PC-9 (cell line): ENCODE measurements around the gene C5orf22. TPM values are rescaled to one million over a fixed set of nuclear protein-coding genes. Genes with fewer than 3 reads are reported as not detected.

Source experiments
- BruUV-seq: library from RNA; stranded (reverse); fragments of 400-500 nt; replicated peaks from 2 replicates; lab custom pipeline; 2021; lab: Mats Ljungman, UMichigan
- CTCF ChIA-PET: fragments of 300-600 bp; sonication (Branson Sonifier 250); formaldehyde crosslinking; loops from one replicate; lab custom pipeline; 2022; ENCODE audit warnings: antibody characterized with exemption; lab: Charles Lee
- POLR2A ChIA-PET: fragments of 300-600 bp; sonication (Branson Sonifier 250); formaldehyde crosslinking; loops from one replicate; lab custom pipeline; 2022; ENCODE audit warnings: antibody characterized with exemption; ENCODE audit not compliant: unreplicated experiment; lab: Charles Lee
- DNase-seq, 2 experiments: peaks; one replicate each; pipeline versions ENCODE4 v3.0.0 to v3.0.0-alpha.2; 2015 to 2022; ENCODE audit warnings: mixed read lengths in 1 of 2
- H2AFZ ChIP-seq: fragments of 200-600 bp; sonication (generic); 2 replicates; pipeline ENCODE4 v1.8.1; 2017; ENCODE audit warnings: antibody characterized with exemption
- H3F3A ChIP-seq: fragments of 200-600 bp; sonication (generic); 2 replicates; pipeline ENCODE4 v1.8.1; 2017; ENCODE audit warnings: antibody characterized with exemption, mild to moderate bottlenecking, low read depth; ENCODE audit not compliant: insufficient read depth
- H3K27ac ChIP-seq: fragments of 200-600 bp; sonication (generic); 2 replicates; pipeline ENCODE4 v1.6.1; 2016; ENCODE audit warnings: mixed run types
- H3K27me3 ChIP-seq: fragments of 200-600 bp; sonication (generic); 2 replicates; pipeline ENCODE4 v1.6.1; 2016; ENCODE audit warnings: low read depth, mixed run types; ENCODE audit not compliant: insufficient read depth
- H3K36me3 ChIP-seq: fragments of 200-600 bp; sonication (generic); 2 replicates; pipeline ENCODE4 v1.6.1; 2016; ENCODE audit warnings: low read depth, mixed run types
- H3K4me1 ChIP-seq: fragments of 200-600 bp; sonication (generic); replicated peaks from 2 replicates; pipeline ENCODE4 v1.6.1; 2016; ENCODE audit warnings: mixed run types; ENCODE audit not compliant: insufficient read depth
- H3K4me2 ChIP-seq: fragments of 200-600 bp; sonication (generic); 2 replicates; pipeline ENCODE4 v1.6.1; 2017; ENCODE audit warnings: mixed run types
- H3K4me3 ChIP-seq: fragments of 200-600 bp; sonication (generic); 2 replicates; pipeline ENCODE4 v1.6.1; 2016; ENCODE audit warnings: mixed run types
- H3K79me2 ChIP-seq: fragments of 200-600 bp; sonication (generic); 2 replicates; pipeline ENCODE4 v1.6.1; 2017; ENCODE audit warnings: low read depth, mixed run types
- H3K9me2 ChIP-seq: fragments of 200-600 bp; sonication (generic); 2 replicates; pipeline ENCODE4 v1.8.1; 2017; ENCODE audit warnings: mild to moderate bottlenecking; ENCODE audit not compliant: insufficient read depth
- H3K9me3 ChIP-seq: fragments of 200-600 bp; sonication (generic); 2 replicates; pipeline ENCODE4 v1.8.1; 2016; ENCODE audit warnings: low read depth; ENCODE audit not compliant: insufficient read depth
- H4K20me1 ChIP-seq: fragments of 200-600 bp; sonication (generic); 2 replicates; pipeline ENCODE4 v1.8.1; 2017; ENCODE audit not compliant: insufficient read depth
- CTCF ChIP-seq: fragments of 200-600 bp; sonication (generic); conservative IDR thresholded peaks from 2 replicates; pipeline ENCODE4 v1.6.1; 2017; ENCODE audit warnings: mixed run types, antibody characterized with exemption, mild to moderate bottlenecking, moderate library complexity
- EZH2 ChIP-seq: fragments of 200-600 bp; sonication (generic); IDR thresholded peaks from 2 replicates; pipeline ENCODE4 v1.8.0; 2017; ENCODE audit warnings: antibody characterized with exemption, low read depth
- intact Hi-C: fragments of 100-400 bp; cut with micrococcal nuclease; formaldehyde crosslinking; loops from one replicate; pipeline ENCODE4 v1.10.0; 2022; ENCODE audit not compliant: unreplicated experiment
- total RNA-seq: library from RNA; stranded (reverse); gene quantifications from 2 replicates; pipeline ENCODE4 v1.2.3, GENCODE V29; 2021

Gene C5orf22
- total RNA-seq, 1 experiment from 2014 or later: 46.7 TPM

GRCh38 chr5:31556461-31556860, 24.4 kb downstream of the C5orf22 start:
- Histone ChIP-seq H3K27me3 (no peaks in the 10 kb centered on the region), H3K79me2 (no peaks in the 10 kb centered on the region), H3K4me3 (no peak overlapping the region), H3K36me3 (no peaks in the 10 kb centered on the region), H3K9me2 (no peaks in the 10 kb centered on the region), H3K4me2 (no peak overlapping the region), H2AFZ (no peak overlapping the region), H3K9me3 (no peaks in the 10 kb centered on the region), H3F3A (no peaks in the 10 kb centered on the region), H4K20me1 (no peaks in the 10 kb centered on the region), H3K4me1 (no peaks in the 10 kb centered on the region), H3K27ac (no peak overlapping the region)
- no peak for DNase-seq
- BruUV-seq: no TSS peak
- ChIA-PET CTCF (no interaction called here), POLR2A (no interaction called here)
- TF ChIP-seq EZH2 (no peak), CTCF (no peak)
- intact Hi-C loops: no loop called here

- TF ChIP-seq EZH2 (no peak), CTCF (no peak)
- H3K27me3 ChIP-seq: no peaks in the 10 kb centered on the region
- no peak for DNase-seq
- no peaks in the 10 kb centered on the region for H3K9me2 ChIP-seq
- no peak overlapping the region for H3K27ac ChIP-seq
- no peak overlapping the region for H3K4me2 ChIP-seq
- POLR2A ChIA-PET: no interaction called here
- no peak overlapping the region for H3K4me3 ChIP-seq
- no peaks in the 10 kb centered on the region for H4K20me1 ChIP-seq
- no peaks in the 10 kb centered on the region for H3K79me2 ChIP-seq
- no peaks in the 10 kb centered on the region for H3K9me3 ChIP-seq
- no peaks in the 10 kb centered on the region for H3K4me1 ChIP-seq
- no peaks in the 10 kb centered on the region for H3K36me3 ChIP-seq
- BruUV-seq: no TSS peak
- intact Hi-C loops: no loop called here
- H3F3A ChIP-seq: no peaks in the 10 kb centered on the region
- H2AFZ ChIP-seq: no peak overlapping the region
- CTCF ChIA-PET: no interaction called here
These were observed 27.8 kb downstream of the C5orf22 start for GRCh38 chr5:31559942-31560341.

- no peaks in the 10 kb centered on the region for H3K9me3 ChIP-seq
- H3K4me1 ChIP-seq: no peaks in the 10 kb centered on the region
- no peak overlapping the region for H3K27ac ChIP-seq
- no peaks in the 10 kb centered on the region for H3K79me2 ChIP-seq
- H3F3A ChIP-seq: no peaks in the 10 kb centered on the region
- no peaks in the 10 kb centered on the region for H3K36me3 ChIP-seq
- DNase-seq: no peak
- H3K27me3 ChIP-seq: no peaks in the 10 kb centered on the region
- no peak overlapping the region for H3K4me3 ChIP-seq
- no peak overlapping the region for H2AFZ ChIP-seq
- intact Hi-C loops: no loop called here
- no peaks in the 10 kb centered on the region for H4K20me1 ChIP-seq
- H3K9me2 ChIP-seq: no peaks in the 10 kb centered on the region
- TF ChIP-seq CTCF (no peak), EZH2 (no peak)
- ChIA-PET CTCF (no interaction called here), POLR2A (no interaction called here)
- BruUV-seq: no TSS peak
- no peak overlapping the region for H3K4me2 ChIP-seq
These were observed 29.8 kb downstream of the C5orf22 start for GRCh38 chr5:31561946-31562345.
